MM.1S (cell line): ENCODE data around the gene BMERB1.

Source experiments
- DNase-seq: peaks from one replicate; pipeline ENCODE4 v3.0.0-alpha.2; 2015
- H2AFZ ChIP-seq: fragments of 300-600 bp; sonication (generic); 2 replicates; pipeline ENCODE4 v1.6.0; 2016; ENCODE audit warnings: antibody characterized with exemption, low read length
- H3F3A ChIP-seq: fragments of 300-600 bp; sonication (generic); 2 replicates; pipeline ENCODE4 v1.6.1; 2016; ENCODE audit warnings: mild to moderate bottlenecking, antibody characterized with exemption, low read length, moderate library complexity, mixed read lengths; ENCODE audit not compliant: insufficient read depth
- H3K27ac ChIP-seq: fragments of 300-600 bp; sonication (generic); 2 replicates; pipeline ENCODE4 v1.5.1; 2016; ENCODE audit warnings: mild to moderate bottlenecking, low read length
- H3K27me3 ChIP-seq: fragments of 300-600 bp; sonication (generic); replicated peaks from 2 replicates; pipeline ENCODE4 v1.6.0; 2016; ENCODE audit warnings: low read length; ENCODE audit not compliant: insufficient read depth
- H3K36me3 ChIP-seq: fragments of 300-600 bp; sonication (generic); replicated peaks from 2 replicates; pipeline ENCODE4 v1.6.1; 2016; ENCODE audit warnings: mild to moderate bottlenecking, low read length, mixed read lengths; ENCODE audit not compliant: insufficient read depth
- H3K4me1 ChIP-seq: fragments of 300-600 bp; sonication (generic); 2 replicates; pipeline ENCODE4 v1.6.1; 2016; ENCODE audit warnings: low read length, mixed read lengths
- H3K4me2 ChIP-seq: fragments of 300-600 bp; sonication (generic); 2 replicates; pipeline ENCODE4 v1.6.0; 2016; ENCODE audit warnings: low read depth, low read length
- H3K4me3 ChIP-seq: fragments of 300-600 bp; sonication (generic); 2 replicates; pipeline ENCODE4 v1.5.1; 2016; ENCODE audit warnings: low read length, mixed read lengths
- H3K79me2 ChIP-seq: fragments of 300-600 bp; sonication (generic); 2 replicates; pipeline ENCODE4 v1.6.1; 2016; ENCODE audit warnings: mixed run types, low read length, mixed read lengths
- H3K9ac ChIP-seq: fragments of 300-600 bp; sonication (generic); 2 replicates; pipeline ENCODE4 v1.6.1; 2016; ENCODE audit warnings: low read length, mixed read lengths
- H3K9me2 ChIP-seq: fragments of 300-600 bp; sonication (generic); replicated peaks from 2 replicates; pipeline ENCODE4 v1.6.1; 2016; ENCODE audit warnings: mild to moderate bottlenecking, low read length, mixed read lengths; ENCODE audit not compliant: insufficient read depth
- H3K9me3 ChIP-seq: fragments of 300-600 bp; sonication (generic); replicated peaks from 2 replicates; pipeline ENCODE4 v1.6.1; 2016; ENCODE audit warnings: mild to moderate bottlenecking, low read length, mixed read lengths; ENCODE audit not compliant: insufficient read depth
- H4K20me1 ChIP-seq: fragments of 300-600 bp; sonication (generic); 2 replicates; pipeline ENCODE4 v1.6.1; 2016; ENCODE audit warnings: mild to moderate bottlenecking, low read length, moderate library complexity, mixed read lengths; ENCODE audit not compliant: insufficient read depth
- CTCF ChIP-seq: fragments of 300-600 bp; sonication (generic); IDR thresholded peaks from 2 replicates; pipeline ENCODE4 v1.5.1; 2016; ENCODE audit warnings: antibody characterized with exemption, low read length, mixed read lengths
- EZH2 ChIP-seq: fragments of 300-600 bp; sonication (generic); optimal IDR thresholded peaks from 2 replicates; pipeline ENCODE3; 2017; ENCODE audit warnings: low read depth, mild to moderate bottlenecking, antibody characterized with exemption, low read length, mixed read lengths
- EZH2phosphoT487 ChIP-seq: fragments of 300-600 bp; sonication (generic); IDR thresholded peaks from 2 replicates; pipeline ENCODE4 v1.6.1; 2018; ENCODE audit warnings: antibody characterized with exemption, low read length

Gene BMERB1

GRCh38 chr16:15422222-15422621, 12.2 kb upstream of the BMERB1 start:
- H3K36me3 ChIP-seq: no peaks in the 10 kb centered on the region
- no peak for DNase-seq
- no peaks in the 10 kb centered on the region for H3F3A ChIP-seq
- no peaks in the 10 kb centered on the region for H3K9me3 ChIP-seq
- no peak overlapping the region for H2AFZ ChIP-seq
- no peak overlapping the region for H3K27ac ChIP-seq
- TF ChIP-seq EZH2 (no peak), CTCF (no peak), EZH2phosphoT487 (no peak)
- H3K4me2 ChIP-seq: no peak overlapping the region
- no peaks in the 10 kb centered on the region for H3K79me2 ChIP-seq
- no peaks in the 10 kb centered on the region for H3K4me1 ChIP-seq
- no peaks in the 10 kb centered on the region for H3K9me2 ChIP-seq
- H3K9ac ChIP-seq: no peak overlapping the region
- H4K20me1 ChIP-seq: no peaks in the 10 kb centered on the region
- no peaks in the 10 kb centered on the region for H3K27me3 ChIP-seq
- no peak overlapping the region for H3K4me3 ChIP-seq

- no peaks in the 10 kb centered on the region for H3F3A ChIP-seq
- H3K4me2 ChIP-seq: no peak overlapping the region
- TF ChIP-seq EZH2phosphoT487 (no peak), EZH2 (no peak), CTCF (no peak)
- H3K27me3 ChIP-seq: no peaks in the 10 kb centered on the region
- no peak overlapping the region for H3K4me3 ChIP-seq
- no peaks in the 10 kb centered on the region for H4K20me1 ChIP-seq
- no peak overlapping the region for H3K27ac ChIP-seq
- DNase-seq: no peak
- no peaks in the 10 kb centered on the region for H3K36me3 ChIP-seq
- no peaks in the 10 kb centered on the region for H3K4me1 ChIP-seq
- H2AFZ ChIP-seq: no peak overlapping the region
- no peaks in the 10 kb centered on the region for H3K79me2 ChIP-seq
- H3K9me3 ChIP-seq: no peaks in the 10 kb centered on the region
- H3K9me2 ChIP-seq: no peaks in the 10 kb centered on the region
- H3K9ac ChIP-seq: no peak overlapping the region
Measured at GRCh38 chr16:15425861-15426260, 8.5 kb upstream of the BMERB1 start.

GRCh38 chr16:15426796-15427195, 7.6 kb upstream of the BMERB1 start:
- Histone ChIP-seq H3K4me2 (no peak overlapping the region), H3K9me3 (no peaks in the 10 kb centered on the region), H3K9ac (no peak overlapping the region), H3K27ac (no peak overlapping the region), H4K20me1 (no peaks in the 10 kb centered on the region), H3K27me3 (no peaks in the 10 kb centered on the region), H3K36me3 (no peaks in the 10 kb centered on the region), H2AFZ (no peak overlapping the region), H3K79me2 (no peaks in the 10 kb centered on the region), H3F3A (no peaks in the 10 kb centered on the region), H3K4me1 (no peaks in the 10 kb centered on the region), H3K4me3 (no peak overlapping the region), H3K9me2 (no peaks in the 10 kb centered on the region)
- TF ChIP-seq CTCF (no peak), EZH2 (no peak), EZH2phosphoT487 (no peak)
- no peak for DNase-seq
